ENCODE measurements around the gene ZBTB46. TPM values are rescaled to one million over a fixed set of nuclear protein-coding genes. Genes with fewer than 3 reads are reported as not detected.
"Not testable (repeated sequence)": the region's sequence is repeated elsewhere in the genome, so short reads cannot be mapped to it uniquely, and the experiment has no call there.

ZBTB46 gene
- total RNA-seq (0.49 TPM), polyA plus RNA-seq (under 1 TPM in 2 of 4 donors, not detected in 2; 0.03 to 0.09 TPM)

- H3K4me1 ChIP-seq (ENCODE audit: control insufficient read depth, insufficient read depth, low read length, poor library complexity, severe bottlenecking) = peaks cover 17% of the 10 kb centered on the region
- ATAC-seq (ENCODE audit: low read depth in 2 of 2) (peak; percentile 39 to 42), DNase-seq (no peak)
- Mint-ChIP-seq H3K27ac (no peak within 1 kb of the TSS), H3K9me3 (no peaks in the 10 kb centered on the region), H3K27me3 (peaks cover 41% of the 10 kb centered on the region), H3K4me3 (peak within 1 kb of the TSS; percentile 21 to 89 (median 80)), H3K36me3 (no peaks in the 10 kb centered on the region), H3K4me1 (peaks cover 7 to 16% (median 9%) of the 10 kb centered on the region in 4 donors)
- H3K9me3 ChIP-seq (ENCODE audit: control insufficient read depth in 2 of 2, low read length in 2 of 2) = no peaks in the 10 kb centered on the region
- no peak within 1 kb of the TSS for H3K4me3 ChIP-seq (ENCODE audit: low read depth, low read length)
- H3K27me3 ChIP-seq (ENCODE audit: control insufficient read depth, insufficient read depth, low read length) = peaks cover 16% of the 10 kb centered on the region
- H3K36me3 ChIP-seq (ENCODE audit: control insufficient read depth, insufficient read depth, low read length) = no peaks in the 10 kb centered on the region
- H3K27ac ChIP-seq (ENCODE audit: insufficient read depth, low read length, poor library complexity, severe bottlenecking) = no peak within 1 kb of the TSS
These were observed at the start of gene ZBTB46 for GRCh38 chr20:63830841-63831588. Gene ZBTB46 (minus strand): TSS chr20:63831264. CDS start chr20:63790757, 40,507 bp downstream.

DNA sequence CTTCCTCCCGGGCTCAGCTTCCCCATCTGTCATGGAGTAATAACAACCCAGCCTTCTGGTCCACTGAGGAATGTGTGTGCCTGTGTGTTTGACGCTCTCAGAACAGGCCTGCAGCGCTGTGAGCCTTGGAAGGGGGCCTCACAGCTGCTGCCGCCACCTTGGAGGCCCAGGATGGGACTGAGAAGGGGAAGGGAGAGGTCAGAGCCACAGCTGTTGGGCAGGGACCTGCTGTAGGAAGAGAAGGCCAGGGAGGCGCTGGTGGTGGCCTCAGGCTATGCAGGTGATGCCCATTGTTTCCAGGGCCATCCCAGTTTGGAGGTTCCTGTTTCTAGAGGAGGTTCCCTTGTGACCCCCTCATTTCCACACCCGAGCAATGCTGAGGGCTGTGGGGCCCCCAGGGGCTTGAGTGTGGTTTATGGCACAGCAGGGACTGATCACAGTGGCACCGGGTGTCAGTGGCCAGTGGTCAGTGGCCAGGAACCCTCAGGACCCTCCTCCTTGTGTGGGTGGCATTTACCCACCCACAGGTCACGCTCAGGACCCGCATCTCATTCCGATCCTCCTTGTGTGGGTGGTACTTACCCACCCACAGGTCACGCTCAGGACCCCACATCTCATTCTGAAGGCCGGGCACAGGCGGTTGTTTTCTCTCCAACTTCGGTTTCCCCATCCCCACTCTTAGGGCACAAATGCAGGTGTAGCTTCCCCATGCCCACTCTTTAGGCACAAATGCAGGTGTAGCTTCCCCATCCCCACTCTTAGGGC lies 48.0 kb upstream of the ZBTB46 start:
- Histone ChIP-seq H3K4me1 (ENCODE audit: control insufficient read depth, insufficient read depth, low read length, poor library complexity, severe bottlenecking) (no peaks in the 10 kb centered on the region), H3K27ac (ENCODE audit: insufficient read depth, low read length, poor library complexity, severe bottlenecking) (no peak overlapping the region), H3K36me3 (ENCODE audit: control insufficient read depth, insufficient read depth, low read length) (peaks cover 51% of the 10 kb centered on the region), H3K27me3 (ENCODE audit: control insufficient read depth, insufficient read depth, low read length) (no peaks in the 10 kb centered on the region), H3K9me3 (ENCODE audit: control insufficient read depth in 2 of 2, low read length in 2 of 2) (no peaks in the 10 kb centered on the region), H3K4me3 (ENCODE audit: low read depth, low read length) (no peak overlapping the region)
- Mint-ChIP-seq H3K4me3 (no peak overlapping the region), H3K27ac (no peak overlapping the region), H3K9me3 (no peaks in the 10 kb centered on the region), H3K27me3 (no peaks in the 10 kb centered on the region), H3K4me1 (peaks cover 0 to 5% (median 1%) of the 10 kb centered on the region in 4 donors), H3K36me3 (peaks cover 21% of the 10 kb centered on the region)
- ATAC-seq (ENCODE audit: low read depth in 2 of 2) = no peak
- DNase-seq = no peak

GRCh38 chr20:63877755-63878470 lies 46.8 kb upstream of the ZBTB46 start:
- H3K4me1 ChIP-seq (ENCODE audit: control insufficient read depth, insufficient read depth, low read length, poor library complexity, severe bottlenecking) = no peaks in the 10 kb centered on the region
- no peaks in the 10 kb centered on the region for H3K9me3 ChIP-seq (ENCODE audit: control insufficient read depth in 2 of 2, low read length in 2 of 2)
- H3K4me3 Mint-ChIP-seq = no peak overlapping the region
- H3K36me3 Mint-ChIP-seq = peaks cover 21% of the 10 kb centered on the region
- peaks cover 0 to 7% (median 6%) of the 10 kb centered on the region in 4 donors for H3K4me1 Mint-ChIP-seq
- H3K27ac ChIP-seq (ENCODE audit: insufficient read depth, low read length, poor library complexity, severe bottlenecking) = no peak overlapping the region
- H3K36me3 ChIP-seq (ENCODE audit: control insufficient read depth, insufficient read depth, low read length) = peaks cover 48% of the 10 kb centered on the region
- no peaks in the 10 kb centered on the region for H3K27me3 Mint-ChIP-seq
- H3K4me3 ChIP-seq (ENCODE audit: low read depth, low read length) = no peak overlapping the region
- no peaks in the 10 kb centered on the region for H3K9me3 Mint-ChIP-seq
- H3K27me3 ChIP-seq (ENCODE audit: control insufficient read depth, insufficient read depth, low read length) = no peaks in the 10 kb centered on the region
- ATAC-seq (ENCODE audit: low read depth in 2 of 2) (no peak), DNase-seq (no peak)
- H3K27ac Mint-ChIP-seq = peak overlapping the region in 1 of 3 donors; percentile 18

DNA sequence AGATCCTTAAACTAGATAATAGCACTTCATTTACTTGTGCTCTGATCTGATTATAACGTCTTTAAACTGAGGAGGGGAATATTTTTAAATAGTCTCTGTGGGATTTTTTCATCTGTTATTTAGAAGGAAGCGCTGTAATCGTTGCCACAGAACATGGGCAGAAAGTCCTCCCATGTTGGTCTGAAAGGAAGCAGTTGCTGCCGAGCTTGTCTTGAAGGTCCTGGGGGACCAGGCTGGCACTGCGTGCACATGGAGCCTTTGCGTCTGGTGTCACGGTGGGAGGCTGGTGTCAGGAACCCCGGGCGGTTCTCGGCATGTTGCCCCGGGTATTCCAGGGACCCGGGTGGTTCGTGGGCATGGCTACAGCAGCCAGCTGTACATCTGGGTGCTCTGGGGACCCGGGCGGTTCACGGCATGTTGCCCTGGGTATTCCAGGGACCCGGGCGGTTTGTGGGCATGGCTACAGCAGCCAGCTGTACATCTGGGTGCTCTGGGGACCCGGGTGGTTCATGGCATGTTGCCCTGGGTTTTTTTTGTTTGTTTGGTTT lies 45.5 kb upstream of the ZBTB46 start:
- H3K9me3 ChIP-seq (ENCODE audit: control insufficient read depth in 2 of 2, low read length in 2 of 2) = no peaks in the 10 kb centered on the region
- peaks cover 25% of the 10 kb centered on the region for H3K36me3 Mint-ChIP-seq
- H3K27ac ChIP-seq (ENCODE audit: insufficient read depth, low read length, poor library complexity, severe bottlenecking) = no peak overlapping the region
- H3K4me3 Mint-ChIP-seq = no peak overlapping the region
- peaks cover 50% of the 10 kb centered on the region for H3K36me3 ChIP-seq (ENCODE audit: control insufficient read depth, insufficient read depth, low read length)
- H3K4me1 Mint-ChIP-seq = peaks cover 0 to 7% (median 6%) of the 10 kb centered on the region in 4 donors
- no peak for ATAC-seq (ENCODE audit: low read depth in 2 of 2)
- H3K4me3 ChIP-seq (ENCODE audit: low read depth, low read length) = no peak overlapping the region
- DNase-seq = no peak
- H3K27me3 Mint-ChIP-seq = no peaks in the 10 kb centered on the region
- H3K27ac Mint-ChIP-seq = no peak overlapping the region
- no peaks in the 10 kb centered on the region for H3K4me1 ChIP-seq (ENCODE audit: control insufficient read depth, insufficient read depth, low read length, poor library complexity, severe bottlenecking)
- no peaks in the 10 kb centered on the region for H3K9me3 Mint-ChIP-seq
- H3K27me3 ChIP-seq (ENCODE audit: control insufficient read depth, insufficient read depth, low read length) = no peaks in the 10 kb centered on the region

DNA sequence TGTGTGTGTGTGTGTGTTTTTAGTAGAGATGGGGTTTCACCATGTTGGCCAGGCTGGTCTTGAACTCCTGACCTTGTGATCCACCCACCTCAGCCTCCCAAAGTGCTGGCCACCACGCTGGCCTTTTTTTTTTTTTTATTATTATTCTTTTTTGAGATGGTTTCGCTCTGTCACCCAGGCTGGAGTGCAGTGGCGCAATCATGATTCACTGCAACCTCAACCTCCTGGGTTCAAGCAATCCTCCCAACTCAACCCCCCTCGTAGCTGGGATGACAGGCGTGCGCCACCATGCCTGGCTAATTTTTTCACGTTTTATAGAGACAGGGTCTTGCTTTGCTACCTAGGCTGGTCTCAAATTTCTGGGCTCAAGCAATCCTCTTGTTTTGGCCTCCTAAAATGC lies 43.2 kb upstream of the ZBTB46 start:
- Mint-ChIP-seq H3K27ac (peak overlapping the region in 1 of 3 donors; percentile 77), H3K36me3 (peaks cover 29% of the 10 kb centered on the region)
- DNase-seq; H3K9me3 Mint-ChIP-seq; H3K4me1 Mint-ChIP-seq; H3K27me3 ChIP-seq (ENCODE audit: control insufficient read depth, insufficient read depth, low read length); H3K27me3 Mint-ChIP-seq; H3K4me3 ChIP-seq (ENCODE audit: low read depth, low read length); H3K4me1 ChIP-seq (ENCODE audit: control insufficient read depth, insufficient read depth, low read length, poor library complexity, severe bottlenecking); H3K27ac ChIP-seq (ENCODE audit: insufficient read depth, low read length, poor library complexity, severe bottlenecking); H3K4me3 Mint-ChIP-seq; H3K9me3 ChIP-seq (ENCODE audit: control insufficient read depth in 2 of 2, low read length in 2 of 2); ATAC-seq (ENCODE audit: low read depth in 2 of 2): not testable (repeated sequence)
- peaks cover 64% of the 10 kb centered on the region for H3K36me3 ChIP-seq (ENCODE audit: control insufficient read depth, insufficient read depth, low read length)

GRCh38 chr20:63873477-63873971 lies 42.5 kb upstream of the ZBTB46 start:
- H3K27me3 ChIP-seq (ENCODE audit: control insufficient read depth, insufficient read depth, low read length) = no peaks in the 10 kb centered on the region
- Mint-ChIP-seq H3K27ac (no peak overlapping the region), H3K36me3 (peaks cover 29% of the 10 kb centered on the region), H3K4me3 (peak overlapping the region in 1 of 4 donors; percentile 21), H3K9me3 (no peaks in the 10 kb centered on the region), H3K4me1 (peaks cover 0 to 7% (median 6%) of the 10 kb centered on the region in 4 donors), H3K27me3 (no peaks in the 10 kb centered on the region)
- ATAC-seq (ENCODE audit: low read depth in 2 of 2) = peak; percentile 70 to 79
- H3K4me3 ChIP-seq (ENCODE audit: low read depth, low read length) = no peak overlapping the region
- H3K4me1 ChIP-seq (ENCODE audit: control insufficient read depth, insufficient read depth, low read length, poor library complexity, severe bottlenecking) = no peaks in the 10 kb centered on the region
- no peak overlapping the region for H3K27ac ChIP-seq (ENCODE audit: insufficient read depth, low read length, poor library complexity, severe bottlenecking)
- peaks cover 68% of the 10 kb centered on the region for H3K36me3 ChIP-seq (ENCODE audit: control insufficient read depth, insufficient read depth, low read length)
- DNase-seq = peak in 1 of 3 donors; percentile 75
- no peaks in the 10 kb centered on the region for H3K9me3 ChIP-seq (ENCODE audit: control insufficient read depth in 2 of 2, low read length in 2 of 2)

DNA sequence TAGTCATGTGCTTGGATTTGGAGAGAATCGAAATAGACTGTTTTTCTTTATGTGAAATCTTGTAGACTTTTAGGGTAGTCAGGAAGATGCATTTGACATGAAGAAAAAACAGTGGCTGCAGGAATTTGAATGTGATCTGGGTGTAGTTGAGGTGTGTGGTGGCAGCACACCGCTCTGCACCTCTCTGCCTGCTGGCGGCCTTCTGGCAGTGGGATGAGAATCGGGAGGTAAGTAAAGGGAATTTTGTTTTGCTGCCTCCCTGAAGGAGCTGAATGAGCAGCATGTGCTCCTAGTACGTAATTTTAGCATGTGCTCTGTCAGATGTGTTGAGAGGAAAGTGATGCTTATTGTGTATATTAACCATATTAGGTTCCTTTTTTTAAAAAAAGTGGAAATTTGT lies 37.2 kb upstream of the ZBTB46 start:
- peaks cover 27% of the 10 kb centered on the region for H3K36me3 ChIP-seq (ENCODE audit: control insufficient read depth, insufficient read depth, low read length)
- DNase-seq (no peak), ATAC-seq (ENCODE audit: low read depth in 2 of 2) (no peak)
- peaks cover 27% of the 10 kb centered on the region for H3K4me1 ChIP-seq (ENCODE audit: control insufficient read depth, insufficient read depth, low read length, poor library complexity, severe bottlenecking)
- peaks cover 6% of the 10 kb centered on the region for H3K27me3 Mint-ChIP-seq
- H3K9me3 ChIP-seq (ENCODE audit: control insufficient read depth in 2 of 2, low read length in 2 of 2) = no peaks in the 10 kb centered on the region
- H3K36me3 Mint-ChIP-seq = peaks cover 8% of the 10 kb centered on the region
- peak overlapping the region in 2 of 4 donors; percentile 33 to 97 for H3K4me3 Mint-ChIP-seq
- H3K9me3 Mint-ChIP-seq = no peaks in the 10 kb centered on the region
- H3K4me3 ChIP-seq (ENCODE audit: low read depth, low read length) = no peak overlapping the region
- H3K27ac Mint-ChIP-seq = no peak overlapping the region
- H3K27me3 ChIP-seq (ENCODE audit: control insufficient read depth, insufficient read depth, low read length) = no peaks in the 10 kb centered on the region
- H3K4me1 Mint-ChIP-seq = peaks cover 0 to 31% (median 22%) of the 10 kb centered on the region in 4 donors
- H3K27ac ChIP-seq (ENCODE audit: insufficient read depth, low read length, poor library complexity, severe bottlenecking) = no peak overlapping the region
